Middle frontal gyrus (tissue), 1 donor: ENCODE measurements around the gene PLCL1.
"Not testable (repeated sequence)": the region's sequence is repeated elsewhere in the genome, so short reads cannot be mapped to it uniquely, and the experiment has no call there.

Source experiments
- DNase-seq: peaks from one replicate; pipeline ENCODE4 v3.0.0-alpha.2; 2015; ENCODE audit warnings: low spot score; ENCODE audit errors: extremely low spot score

The PLCL1 gene

DNA sequence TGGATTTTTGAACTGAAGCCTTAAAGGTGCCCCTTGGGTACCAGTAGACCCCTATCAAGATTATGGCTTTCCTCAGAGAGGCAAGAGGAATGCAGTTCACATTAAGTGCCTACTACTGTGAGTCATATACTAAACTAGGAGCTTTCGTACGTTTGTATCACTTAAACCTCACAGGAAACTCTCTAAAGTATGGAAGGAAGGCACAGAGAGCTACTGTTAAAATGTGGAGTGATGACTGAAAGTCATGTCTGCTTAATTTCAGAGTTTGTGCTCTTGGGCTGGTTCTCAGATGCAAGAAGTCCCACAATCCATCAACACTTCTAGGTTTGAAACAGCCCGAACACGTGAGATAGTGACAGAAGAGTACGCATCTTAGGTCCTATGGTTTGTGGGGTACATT lies 4.7 kb downstream of the PLCL1 start:
- DNase-seq, result no peak

DNA sequence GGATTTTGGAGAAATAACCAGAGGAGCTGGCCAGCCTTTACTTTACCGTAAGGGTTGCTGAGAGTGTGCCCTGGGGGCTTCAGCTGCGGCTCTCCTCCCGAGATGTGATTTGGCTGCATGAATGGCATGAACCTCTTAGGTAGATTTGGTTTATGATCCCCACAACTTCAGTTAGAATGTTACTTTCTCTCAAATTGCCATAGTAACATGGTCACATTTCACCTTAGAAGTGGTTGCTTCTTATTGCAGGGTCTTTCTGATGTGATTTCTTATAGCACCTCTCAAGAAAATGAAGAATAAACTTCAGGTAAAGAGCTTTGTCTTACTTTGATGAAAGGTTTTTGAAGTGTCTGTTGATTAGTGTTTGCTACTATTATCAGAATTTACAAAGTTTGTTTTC lies 5.6 kb downstream of the PLCL1 start:
- DNase-seq, result no peak

DNA sequence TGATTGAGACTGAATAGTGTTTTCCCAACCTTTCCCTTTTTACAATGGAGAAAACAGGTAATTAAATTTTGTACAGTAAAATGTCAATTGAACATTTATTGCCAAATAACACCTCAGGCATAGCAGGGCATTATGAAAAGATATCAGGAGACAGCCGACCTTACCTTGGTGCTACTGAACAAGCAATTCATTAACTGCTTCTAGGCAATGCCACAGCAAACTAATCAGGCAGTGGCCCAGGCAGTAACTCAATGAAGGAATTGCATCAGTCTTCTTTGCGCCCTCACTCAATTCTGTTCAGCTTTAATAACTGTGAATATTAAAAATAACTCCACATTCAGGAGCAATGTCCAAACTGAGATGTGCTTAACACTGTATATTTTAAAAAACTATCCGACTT lies 6.1 kb downstream of the PLCL1 start:
- no peak for DNase-seq

DNA sequence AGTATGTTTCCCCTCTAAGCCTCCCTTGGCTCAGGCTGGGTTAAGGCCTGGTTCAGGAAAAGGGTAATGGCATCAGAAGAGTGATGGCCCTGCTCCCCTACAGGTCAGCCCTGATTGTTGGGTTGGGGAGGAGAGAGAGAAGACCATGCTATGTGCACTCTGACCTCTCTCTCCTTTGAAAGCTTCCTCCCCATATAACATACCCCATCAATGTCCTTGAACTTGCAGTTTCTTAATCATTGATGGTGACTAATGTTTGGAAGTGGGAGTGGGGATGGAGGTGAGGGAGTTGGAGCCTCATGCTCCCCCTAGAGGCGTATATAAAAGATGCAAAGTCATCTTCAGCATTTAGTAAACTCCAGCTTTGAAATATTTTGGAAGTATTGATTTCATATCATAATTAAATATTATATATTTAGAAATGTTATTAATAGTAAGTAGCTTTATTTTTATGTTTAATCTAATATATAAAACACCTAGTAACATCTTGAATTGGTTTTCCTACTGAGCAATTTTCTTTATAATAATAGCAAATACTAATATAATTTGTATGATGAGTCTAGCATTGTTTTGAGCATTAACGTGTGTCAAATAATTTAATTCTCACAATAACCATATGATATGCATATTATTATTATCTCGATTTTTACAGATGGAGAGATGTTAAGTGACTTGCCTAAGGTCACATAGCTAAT lies 8.8 kb downstream of the PLCL1 start:
- no peak for DNase-seq

DNA sequence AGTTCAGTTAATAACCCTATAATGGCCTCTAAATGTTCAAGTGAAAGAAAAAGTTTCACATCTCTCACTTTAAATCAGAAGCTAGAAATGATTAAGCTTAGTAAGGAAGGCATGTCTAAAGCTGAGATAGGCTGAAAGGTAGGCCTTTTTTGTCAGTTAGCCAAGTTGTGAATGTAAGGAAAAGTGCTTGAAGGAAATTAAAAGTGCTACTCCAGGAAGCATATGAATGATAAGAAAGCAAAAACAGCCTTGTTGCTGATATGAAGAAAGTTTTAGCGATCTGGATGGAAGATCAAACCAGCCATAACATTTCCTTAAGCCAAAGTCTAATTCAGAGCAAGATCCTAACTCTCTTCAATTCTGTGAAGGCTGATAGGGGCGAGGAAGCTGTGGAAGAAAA lies 10.1 kb downstream of the PLCL1 start:
- no peak for DNase-seq

DNA sequence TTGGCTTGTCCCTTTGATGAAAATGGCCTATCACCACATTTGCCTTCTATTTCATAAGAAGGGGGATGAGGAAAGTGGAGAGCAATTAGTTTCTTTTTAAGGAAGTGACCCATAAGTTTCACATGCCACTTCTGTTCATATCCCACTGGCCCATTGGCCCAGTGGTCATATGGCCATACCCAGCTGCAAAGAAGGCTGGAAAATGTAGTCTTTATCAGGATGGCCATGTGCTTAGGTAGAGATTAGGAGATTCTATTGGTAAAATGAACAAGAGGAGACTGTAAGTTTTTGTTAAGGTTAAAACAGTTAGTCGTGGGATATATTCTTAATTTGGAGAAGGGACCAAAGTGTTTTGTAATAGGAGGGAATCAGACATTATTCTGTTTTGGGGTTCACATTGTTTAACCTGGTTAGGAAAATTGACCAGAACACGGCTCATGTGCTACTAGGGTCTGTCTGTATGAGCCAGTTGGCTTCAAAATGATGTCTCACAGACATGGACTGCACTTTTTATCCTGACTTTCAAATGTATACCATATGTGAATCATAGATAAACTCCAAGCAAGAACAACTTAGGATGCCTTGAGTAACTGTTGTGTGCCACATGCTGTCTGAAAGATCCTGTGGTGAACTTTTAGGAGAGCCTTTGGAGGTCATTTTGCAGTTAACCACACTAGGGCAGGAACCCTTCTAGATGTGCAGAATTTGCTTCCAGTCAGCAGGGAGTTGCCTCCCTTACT lies 17.3 kb downstream of the PLCL1 start:
- DNase-seq, result no peak

DNA sequence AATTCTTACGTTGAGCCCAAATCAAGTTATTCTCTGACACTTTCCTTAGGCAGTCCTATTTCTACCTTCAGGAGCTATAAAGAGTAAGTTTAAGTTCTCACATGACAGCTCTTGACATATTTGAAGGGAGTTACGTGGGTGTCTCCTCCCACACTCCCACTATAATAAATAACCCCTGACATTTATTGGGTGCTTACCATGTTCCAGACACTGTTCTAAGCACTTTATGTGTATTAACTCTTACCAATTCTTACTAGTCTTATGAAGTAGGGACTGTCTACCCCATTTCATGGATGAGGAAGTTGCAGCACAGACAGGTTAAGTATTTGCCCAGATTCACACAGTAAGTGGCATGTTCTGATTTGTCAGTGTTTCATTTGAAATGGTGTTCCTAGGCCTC lies 17.9 kb downstream of the PLCL1 start:
- no peak for DNase-seq

DNA sequence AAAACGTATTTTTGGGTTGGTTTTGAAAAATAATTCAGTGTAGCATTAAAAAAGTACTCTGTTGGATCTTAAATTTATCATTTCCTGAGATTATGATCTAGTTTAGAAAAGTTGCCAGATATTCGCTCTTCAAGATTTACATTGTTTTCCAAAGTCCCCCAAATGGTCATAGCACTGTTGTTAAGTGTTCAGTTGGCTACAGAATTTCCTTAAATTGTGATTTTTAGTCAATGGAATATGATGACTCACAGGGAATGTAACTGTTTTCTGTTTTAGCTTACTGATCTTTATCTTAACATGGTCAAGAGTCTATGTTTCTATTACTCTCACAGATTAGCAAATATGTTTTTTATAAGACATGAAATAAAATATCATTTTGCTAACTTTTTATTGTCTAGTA lies 23.2 kb downstream of the PLCL1 start:
- no peak for DNase-seq

DNA sequence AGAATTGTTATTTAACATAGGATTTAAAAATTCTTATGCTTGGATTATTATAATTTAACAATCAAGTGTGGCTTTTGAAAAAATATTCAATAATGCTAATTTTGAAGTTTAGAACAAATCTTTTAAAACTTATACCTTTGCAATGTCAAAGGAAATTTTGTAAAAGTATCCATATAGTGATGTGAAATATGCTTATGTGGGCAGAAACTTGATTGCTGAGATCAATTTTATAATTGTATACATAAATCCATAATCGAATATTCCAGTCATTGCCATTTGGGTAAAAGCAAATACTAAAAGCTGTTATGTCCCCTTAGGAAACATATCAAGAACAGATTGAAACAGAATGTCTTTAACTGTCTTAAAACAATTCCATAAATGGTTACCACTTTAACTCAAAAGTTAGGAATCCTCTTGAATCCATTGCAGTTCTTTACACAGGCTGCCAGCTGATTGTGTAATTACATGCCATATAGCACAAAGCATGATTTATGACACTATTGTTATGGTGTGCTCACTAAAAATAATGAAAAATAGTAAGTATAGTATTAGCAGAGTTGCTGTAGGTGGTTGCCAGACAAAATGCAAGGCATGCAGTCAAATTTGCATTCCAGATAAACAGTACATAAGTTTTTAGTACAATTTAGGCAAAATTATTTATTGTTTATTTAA lies 24.2 kb downstream of the PLCL1 start:
- no peak for DNase-seq

DNA sequence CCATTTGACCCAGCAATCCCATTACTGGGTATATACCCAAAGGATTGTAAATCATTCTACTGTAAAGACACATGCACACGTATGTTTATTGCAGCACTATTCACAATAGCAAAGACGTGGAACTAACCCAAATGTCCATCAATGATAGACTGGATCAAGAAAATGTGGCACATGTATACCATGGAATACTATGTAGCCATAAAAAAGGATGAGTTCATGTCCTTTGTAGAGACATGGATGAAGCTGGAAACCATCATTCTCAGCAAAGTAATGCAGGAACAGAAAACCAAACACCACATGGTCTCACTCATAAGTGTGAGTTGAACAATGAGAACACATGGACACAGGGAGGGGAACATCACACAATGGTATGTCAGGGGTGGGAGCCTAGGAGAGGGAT lies 30.4 kb downstream of the PLCL1 start:
- not testable (repeated sequence) for DNase-seq

DNA sequence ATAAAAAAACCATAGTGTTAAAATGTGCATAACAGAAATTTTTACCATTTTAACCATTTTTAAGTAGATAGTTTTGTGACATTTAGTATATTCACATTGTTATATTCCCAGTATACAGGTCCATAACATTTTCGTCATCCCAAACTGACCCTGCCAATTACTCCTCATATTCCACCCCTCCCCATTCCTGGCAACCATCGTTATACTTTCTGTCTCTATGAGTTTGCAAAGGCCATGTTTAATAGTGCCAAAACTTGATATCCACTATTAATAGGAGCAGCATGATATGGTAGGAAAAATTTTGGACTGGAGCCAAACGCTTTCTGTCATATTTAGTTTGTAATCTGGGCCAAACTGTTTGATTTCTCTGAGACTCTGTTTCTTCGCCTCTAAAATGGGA lies 30.9 kb downstream of the PLCL1 start:
- no peak for DNase-seq

DNA sequence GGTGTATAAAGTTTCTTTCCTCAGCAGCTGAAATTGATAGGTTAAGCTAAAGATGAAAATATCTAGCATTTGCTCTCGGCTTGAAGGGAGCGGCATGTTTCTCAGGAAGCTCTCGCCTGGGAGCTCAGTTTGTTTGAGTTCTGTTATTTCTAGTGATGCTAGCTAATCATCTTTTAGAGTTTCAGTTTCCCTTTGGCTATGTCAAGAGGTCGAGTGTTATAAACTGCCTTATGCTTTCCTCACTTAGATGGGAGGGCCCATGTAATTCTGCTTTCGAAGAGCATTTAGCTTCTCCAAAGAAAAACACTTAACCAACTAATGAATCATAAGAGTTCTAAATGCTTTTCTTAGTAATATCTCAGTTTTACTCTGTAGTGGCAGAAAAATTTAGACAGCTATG lies 33.6 kb downstream of the PLCL1 start:
- no peak for DNase-seq

DNA sequence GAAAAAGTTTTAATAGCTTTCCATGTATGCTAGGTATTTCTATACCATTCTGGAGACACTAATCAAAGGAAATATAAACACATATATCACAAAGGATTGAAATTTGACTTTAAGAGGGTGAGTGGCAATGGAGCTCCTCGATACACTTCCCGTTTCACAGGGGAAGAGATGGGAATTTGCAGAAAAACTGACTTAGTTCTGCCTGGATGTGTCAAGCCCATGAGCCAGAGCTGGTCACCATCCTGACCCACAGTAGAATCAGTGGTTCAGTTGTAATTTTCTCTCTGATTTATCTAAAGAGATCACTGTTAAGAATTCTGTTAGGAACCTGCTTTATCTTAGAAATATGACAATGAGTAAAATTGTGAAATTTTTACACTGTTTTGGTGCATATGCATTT lies 34.2 kb downstream of the PLCL1 start:
- DNase-seq, result no peak

DNA sequence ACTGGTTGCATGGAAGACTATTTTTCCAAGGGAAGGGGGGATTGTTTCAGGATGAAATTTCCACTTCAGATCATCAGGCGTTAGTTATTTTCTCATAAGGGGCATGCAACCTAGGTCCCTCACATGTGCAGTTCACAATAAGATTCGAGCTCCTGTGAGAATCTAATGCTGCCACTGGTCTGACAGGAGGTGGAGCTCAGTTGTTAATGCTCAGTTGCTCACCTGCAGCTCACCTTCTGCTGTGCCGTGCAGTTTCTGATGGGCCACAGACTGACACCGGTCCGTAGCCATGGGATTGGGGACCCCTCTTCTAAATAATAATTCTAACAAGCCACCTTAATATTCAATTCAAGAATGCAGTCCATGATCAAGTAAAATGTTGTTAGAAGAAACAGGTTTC lies 34.9 kb downstream of the PLCL1 start:
- DNase-seq, result no peak

DNA sequence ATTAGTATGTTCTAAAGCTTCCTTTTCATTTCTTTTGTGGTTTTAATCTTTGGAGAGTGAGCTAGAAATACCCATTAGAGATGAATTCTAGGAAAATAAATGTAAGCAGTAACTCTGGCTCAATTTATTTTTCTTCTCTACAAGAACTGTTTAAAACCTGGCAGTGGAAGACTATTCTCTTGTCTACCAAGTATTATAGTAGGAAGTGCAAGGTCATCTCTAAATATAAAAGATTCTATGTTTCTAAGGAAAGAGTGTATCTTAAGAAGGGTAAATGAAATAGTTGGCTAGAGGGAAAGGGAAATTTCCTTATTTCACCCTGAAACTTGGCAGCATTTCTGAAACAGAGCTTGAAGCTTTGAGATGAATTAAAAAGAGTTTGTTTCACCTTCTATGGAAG lies 35.5 kb downstream of the PLCL1 start:
- no peak for DNase-seq

DNA sequence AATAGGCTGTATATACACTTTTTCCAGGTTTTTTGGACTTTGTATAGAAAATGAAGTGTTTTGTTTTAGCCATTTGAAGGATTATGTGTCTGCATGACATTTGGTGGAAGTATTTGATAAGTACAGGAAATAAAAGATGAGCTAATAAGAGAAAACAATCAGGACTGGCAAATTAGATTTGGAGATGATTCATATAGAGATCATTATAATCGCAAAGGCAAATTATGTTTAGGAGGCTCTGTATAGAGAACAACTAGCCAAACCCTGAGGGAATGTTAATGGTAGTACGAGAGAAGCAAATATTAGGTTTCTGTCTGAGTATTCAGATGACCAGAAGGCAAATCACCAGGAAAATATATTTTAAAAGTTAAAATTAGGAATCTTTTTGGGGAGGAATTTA lies 41.7 kb downstream of the PLCL1 start:
- DNase-seq, result no peak

DNA sequence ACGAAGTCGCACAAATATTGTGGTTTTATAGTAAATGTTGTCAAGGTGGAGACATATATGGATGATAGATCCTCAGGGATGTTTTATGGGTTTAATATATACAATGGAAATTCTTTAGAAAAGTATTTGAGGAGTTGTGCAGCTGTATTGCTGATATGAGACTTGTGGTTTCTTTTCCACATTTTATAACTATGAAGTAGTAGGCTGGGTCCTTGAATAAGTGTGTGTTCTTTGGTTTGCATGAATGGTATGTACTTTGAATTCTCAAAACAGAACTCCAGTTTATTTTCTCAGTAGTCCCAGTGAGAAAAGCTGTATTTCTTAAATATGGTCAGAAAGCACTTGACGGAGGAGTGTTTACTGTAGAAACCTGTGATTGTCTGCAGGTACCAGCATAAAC lies 42.4 kb downstream of the PLCL1 start:
- no peak for DNase-seq

DNA sequence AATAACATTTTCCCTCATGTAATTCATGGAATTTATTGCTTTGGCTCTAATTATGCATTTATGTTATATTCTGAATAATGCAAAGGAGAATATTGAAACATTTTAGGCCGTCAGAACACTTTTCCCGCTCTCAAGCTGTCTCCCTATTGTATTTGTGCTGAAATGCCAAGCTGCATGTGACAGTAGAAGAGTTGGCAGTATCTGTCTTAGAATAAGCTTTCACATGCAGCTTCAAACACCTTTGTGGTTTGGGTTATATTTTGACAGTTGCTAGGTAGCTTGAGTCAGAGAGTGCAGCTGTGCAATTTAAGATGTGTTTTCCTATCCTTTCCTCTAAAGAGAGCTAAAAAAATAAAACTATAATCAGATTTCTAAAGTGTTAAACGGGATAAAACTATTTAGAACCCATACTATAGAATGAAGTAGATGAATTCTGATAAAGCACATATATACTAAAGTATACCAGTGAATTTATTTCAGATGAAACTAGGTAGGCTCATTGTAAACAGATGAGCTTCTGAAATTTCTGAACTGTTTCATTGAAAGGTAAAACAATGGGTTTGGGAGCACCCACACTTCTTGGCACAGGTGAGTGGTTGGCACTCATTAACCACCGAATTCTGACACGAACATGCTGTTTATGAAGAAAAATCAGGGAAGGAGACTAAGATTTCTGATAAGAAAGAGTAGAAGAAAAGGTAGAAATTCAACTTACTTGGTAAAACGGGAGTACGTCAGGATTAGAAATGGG lies 43.4 kb downstream of the PLCL1 start:
- no peak for DNase-seq

DNA sequence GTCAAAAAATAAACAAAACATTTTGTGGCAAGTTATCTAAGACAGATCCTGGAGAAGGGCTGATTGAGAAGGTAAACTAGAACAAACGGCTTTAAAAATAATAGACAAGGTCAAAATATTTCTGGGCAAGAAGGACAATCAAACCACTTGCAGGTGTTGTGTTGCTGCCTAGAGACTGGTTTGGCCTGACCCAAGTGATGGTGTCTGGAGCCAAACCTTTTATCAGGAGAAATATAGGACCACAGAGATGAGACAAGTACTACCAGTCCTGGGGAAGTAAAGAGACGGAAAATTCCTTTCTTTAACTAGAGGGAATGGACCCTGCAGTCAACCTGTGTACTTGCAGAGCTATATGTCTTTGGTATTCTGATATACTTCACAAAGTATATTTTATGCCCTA lies 44.2 kb downstream of the PLCL1 start:
- no peak for DNase-seq

DNA sequence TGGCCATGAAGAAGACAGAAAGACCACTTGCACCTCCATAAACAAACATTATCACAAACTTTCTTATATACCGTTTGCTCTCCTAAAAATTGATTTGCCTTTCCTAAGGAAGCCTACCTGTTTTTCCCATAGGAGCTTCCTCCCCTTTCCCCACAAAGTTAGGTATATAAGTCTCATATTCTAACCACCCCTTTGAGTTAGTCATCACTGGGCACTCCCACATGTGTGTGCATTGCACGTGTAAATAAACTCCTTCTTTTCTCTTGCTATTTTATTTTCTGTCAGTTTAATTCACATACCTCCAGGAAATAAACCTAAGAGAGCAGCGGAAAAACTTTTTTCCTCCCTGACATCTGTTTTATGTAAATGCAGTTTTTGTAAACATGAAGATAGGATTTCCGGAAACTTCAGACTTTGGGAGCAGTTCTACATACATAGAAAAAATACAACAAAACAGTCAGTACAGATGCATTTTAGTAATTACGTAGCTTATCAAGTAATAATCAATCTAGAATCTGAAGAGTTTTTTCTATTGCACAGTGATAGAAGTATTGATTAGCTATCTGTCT lies 46.6 kb downstream of the PLCL1 start:
- DNase-seq, result no peak

DNA sequence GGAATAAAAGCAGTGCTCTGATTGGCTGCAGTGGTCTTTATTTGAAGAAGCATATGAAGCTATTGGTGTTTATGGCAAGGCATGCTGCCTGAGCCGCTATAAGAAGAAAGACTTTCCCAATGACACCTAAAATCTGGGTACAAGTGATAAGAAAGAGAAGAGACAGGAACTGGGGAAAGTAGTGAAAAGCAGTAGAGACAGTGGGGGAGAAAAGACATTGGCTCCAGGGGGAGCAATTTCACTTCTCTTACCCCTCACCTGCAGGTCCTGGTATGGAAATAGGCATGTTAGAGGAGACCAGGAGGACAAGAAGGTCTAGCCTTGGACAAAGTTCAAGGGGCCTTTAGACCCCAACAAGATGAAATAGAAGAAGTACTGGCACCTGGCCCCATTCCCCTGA lies 47.1 kb downstream of the PLCL1 start:
- DNase-seq, result no peak

DNA sequence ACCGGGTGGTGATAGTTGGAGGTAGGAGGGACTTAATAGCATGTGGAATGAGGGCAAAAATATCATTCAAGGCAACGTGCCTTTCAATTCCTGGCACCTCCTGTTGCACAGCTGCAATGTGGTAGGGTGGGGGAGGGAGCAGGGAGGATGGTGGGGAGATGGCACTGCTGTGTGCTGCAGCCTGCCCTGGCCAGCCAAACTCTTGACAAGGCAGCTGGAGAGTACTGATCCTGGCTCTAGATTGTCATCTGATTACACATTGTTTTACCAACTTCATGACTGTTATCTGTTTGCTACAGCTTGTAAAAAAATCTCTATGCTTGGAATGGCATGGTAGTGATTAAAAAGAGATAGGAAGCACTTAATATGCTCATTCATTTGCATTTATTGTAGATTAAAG lies 47.7 kb downstream of the PLCL1 start:
- DNase-seq, result no peak
